ENCODE results near the gene UIMC1. TPM values are rescaled to one million over a fixed set of nuclear protein-coding genes. Genes with fewer than 3 reads are reported as not detected.

The UIMC1 gene
- total and polyA plus RNA-seq, 12 donors: 11.2 to 58.1 (median 35.9) TPM

GRCh38 chr5:176863041-176863764 is 143.4 kb downstream of the UIMC1 start:
- DNase-seq: no peak
- no peaks in the 10 kb centered on the region for H3K36me3 ChIP-seq (replicated peaks in 1 of 2)
- H3K4me3 ChIP-seq: no peak overlapping the region
- 29 to 38% (median 34%) methylated on average over 15 of the region's 15 CpGs for WGBS, 4 donors
- H3K4me1 ChIP-seq (replicated peaks in 1 of 2): no peaks in the 10 kb centered on the region
- peaks cover 9% of the 10 kb centered on the region for H3K27me3 ChIP-seq
- H3K9me3 ChIP-seq (replicated peaks in 1 of 3): no peaks in the 10 kb centered on the region
- intact Hi-C loops (cut with DNase I): no loop called here
- no peak overlapping the region for H3K27ac ChIP-seq
- TF ChIP-seq CTCF (IDR thresholded peaks at IDR 0.05) (no peak), POLR2A (IDR thresholded peaks at IDR 0.05) (no peak)

- 62 to 72% (median 67%) methylated on average over 17 to 28 of the region's 28 CpGs for WGBS, 4 donors
- Histone ChIP-seq H3K27me3 (peaks cover 9% of the 10 kb centered on the region), H3K36me3 (replicated peaks in 1 of 2) (no peaks in the 10 kb centered on the region), H3K27ac (no peak overlapping the region), H3K4me1 (replicated peaks in 1 of 2) (no peaks in the 10 kb centered on the region), H3K9me3 (replicated peaks in 1 of 3) (no peaks in the 10 kb centered on the region), H3K4me3 (no peak overlapping the region)
- TF ChIP-seq POLR2A (IDR thresholded peaks at IDR 0.05): no peak
- no peak for TF ChIP-seq CTCF (IDR thresholded peaks at IDR 0.05)
- intact Hi-C loops (cut with DNase I): no loop called here
- no peak for DNase-seq
Measured at GRCh38 chr5:176862330-176862995, 144.1 kb downstream of the UIMC1 start.

- TF ChIP-seq POLR2A (IDR thresholded peaks at IDR 0.05): no peak
- TF ChIP-seq CTCF (IDR thresholded peaks at IDR 0.05): no peak
- peaks cover 9% of the 10 kb centered on the region for H3K27me3 ChIP-seq
- DNase-seq: no peak
- H3K27ac ChIP-seq: no peak overlapping the region
- H3K36me3 ChIP-seq (replicated peaks in 1 of 2): no peaks in the 10 kb centered on the region
- no peaks in the 10 kb centered on the region for H3K9me3 ChIP-seq (replicated peaks in 1 of 3)
- no peaks in the 10 kb centered on the region for H3K4me1 ChIP-seq (replicated peaks in 1 of 2)
- H3K4me3 ChIP-seq: no peak overlapping the region
- intact Hi-C loops (cut with DNase I): no loop called here
- 77 to 90% (median 81%) methylated on average over 6 to 11 of the region's 11 CpGs for WGBS, 4 donors
Measured at GRCh38 chr5:176861276-176861675, 145.3 kb downstream of the UIMC1 start.

GRCh38 chr5:176860381-176860780 is 146.2 kb downstream of the UIMC1 start:
- H3K27ac ChIP-seq: no peak overlapping the region
- no peaks in the 10 kb centered on the region for H3K4me1 ChIP-seq (replicated peaks in 1 of 2)
- WGBS, 4 donors: 65 to 79% (median 67%) methylated on average over 4 to 11 of the region's 11 CpGs
- H3K4me3 ChIP-seq: no peak overlapping the region
- H3K27me3 ChIP-seq: peaks cover 9% of the 10 kb centered on the region
- TF ChIP-seq CTCF (IDR thresholded peaks at IDR 0.05): no peak
- intact Hi-C loops (cut with DNase I): no loop called here
- no peaks in the 10 kb centered on the region for H3K36me3 ChIP-seq (replicated peaks in 1 of 2)
- DNase-seq: no peak
- no peaks in the 10 kb centered on the region for H3K9me3 ChIP-seq (replicated peaks in 1 of 3)

Measured in adrenal gland (tissue), 12 donors.